Activated CD4-positive, alpha-beta T cell treated with anti-CD3 and anti-CD28 coated beads, Interleukin-2, amount 10 ng/mL, durations not matched to agents 7 days and 5 days (primary cell): ENCODE measurements around the gene DOCK2. TPM values are rescaled to one million over a fixed set of nuclear protein-coding genes. Genes with fewer than 3 reads are reported as not detected.
"Not testable (repeated sequence)": the region's sequence is repeated elsewhere in the genome, so short reads cannot be mapped to it uniquely, and the experiment has no call there.

ENCODE experiments used
- CTCF ChIA-PET: fragments of 350-600 bp; sonication (Branson Sonifier 250); formaldehyde crosslinking; loops from one replicate; lab custom pipeline; 2021; ENCODE audit warnings: antibody characterized with exemption; lab: Charles Lee
- POLR2A ChIA-PET: fragments of 350-600 bp; sonication (Branson Sonifier 250); formaldehyde crosslinking; loops from one replicate; lab custom pipeline; 2021; ENCODE audit warnings: antibody characterized with exemption; lab: Charles Lee
- DNase-seq: peaks from one replicate; pipeline ENCODE4 v3.0.0-alpha.2; 2020
- H3K27ac Mint-ChIP-seq: one replicate; pipeline ENCODE4 v1.8.0; 2021; ENCODE audit warnings: mild to moderate bottlenecking, moderate library complexity, mixed read lengths
- H3K27me3 Mint-ChIP-seq: one replicate; pipeline ENCODE4 v1.8.0; 2021; ENCODE audit warnings: mixed read lengths
- H3K36me3 Mint-ChIP-seq: one replicate; pipeline ENCODE4 v1.8.0; 2021; ENCODE audit warnings: low read depth, mixed read lengths
- H3K4me1 Mint-ChIP-seq: one replicate; pipeline ENCODE4 v1.8.0; 2021; ENCODE audit warnings: mixed read lengths
- H3K4me3 Mint-ChIP-seq: one replicate; pipeline ENCODE4 v1.8.0; 2021; ENCODE audit warnings: mild to moderate bottlenecking, moderate library complexity, mixed read lengths
- H3K9me3 Mint-ChIP-seq: one replicate; pipeline ENCODE4 v1.8.0; 2021; ENCODE audit warnings: mixed read lengths
- total RNA-seq, 2 experiments: library from RNA; stranded (reverse); gene quantifications; one replicate each; pipeline ENCODE4 v1.2.3, GENCODE V29; 2021

The DOCK2 gene
- total RNA-seq, 2 experiments from 2014 or later = 270 to 300 TPM

- Mint-ChIP-seq H3K4me1 (peaks cover 13% of the 10 kb centered on the region), H3K27ac (no peak overlapping the region), H3K27me3 (no peaks in the 10 kb centered on the region), H3K4me3 (no peak overlapping the region), H3K36me3 (peaks cover 75% of the 10 kb centered on the region), H3K9me3 (no peaks in the 10 kb centered on the region)
- no peak for DNase-seq
- CTCF ChIA-PET = interaction anchor here (0.7 kb wide), 1 partner anchor 78 kb away, joined by 5 read pairs; no protein-coding TSS in a partner anchor
- POLR2A ChIA-PET = no interaction called here
Observed at GRCh38 chr5:169735913-169736312, 98.8 kb downstream of the DOCK2 start.

- peaks cover 13% of the 10 kb centered on the region for H3K4me1 Mint-ChIP-seq
- H3K27ac Mint-ChIP-seq = no peak overlapping the region
- DNase-seq = no peak
- no peak overlapping the region for H3K4me3 Mint-ChIP-seq
- POLR2A ChIA-PET = no interaction called here
- H3K27me3 Mint-ChIP-seq = no peaks in the 10 kb centered on the region
- CTCF ChIA-PET = no interaction called here
- H3K36me3 Mint-ChIP-seq = peaks cover 74% of the 10 kb centered on the region
- H3K9me3 Mint-ChIP-seq = no peaks in the 10 kb centered on the region
Observed at GRCh38 chr5:169736653-169737052, 99.6 kb downstream of the DOCK2 start.

GRCh38 chr5:169740435-169740834 is 103.4 kb downstream of the DOCK2 start:
- H3K27ac Mint-ChIP-seq = no peak overlapping the region
- no peaks in the 10 kb centered on the region for H3K27me3 Mint-ChIP-seq
- peaks cover 73% of the 10 kb centered on the region for H3K36me3 Mint-ChIP-seq
- H3K4me3 Mint-ChIP-seq = no peak overlapping the region
- POLR2A ChIA-PET = no interaction called here
- DNase-seq = no peak
- H3K4me1 Mint-ChIP-seq = no peaks in the 10 kb centered on the region
- CTCF ChIA-PET = interaction anchor here (1.1 to 1.4 kb wide), 3 partner anchors 12 to 103 kb away, joined by 3 to 4 read pairs (median 4); no protein-coding TSS in a partner anchor
- no peaks in the 10 kb centered on the region for H3K9me3 Mint-ChIP-seq

- H3K9me3 Mint-ChIP-seq = no peaks in the 10 kb centered on the region
- H3K27ac Mint-ChIP-seq = no peak overlapping the region
- CTCF ChIA-PET = no interaction called here
- H3K4me3 Mint-ChIP-seq = no peak overlapping the region
- no peaks in the 10 kb centered on the region for H3K4me1 Mint-ChIP-seq
- POLR2A ChIA-PET = no interaction called here
- DNase-seq = no peak
- H3K36me3 Mint-ChIP-seq = peaks cover 73% of the 10 kb centered on the region
- no peaks in the 10 kb centered on the region for H3K27me3 Mint-ChIP-seq
Observed at GRCh38 chr5:169742771-169743296, 105.8 kb downstream of the DOCK2 start.

- H3K4me1 Mint-ChIP-seq = no peaks in the 10 kb centered on the region
- H3K27me3 Mint-ChIP-seq = no peaks in the 10 kb centered on the region
- peaks cover 66% of the 10 kb centered on the region for H3K36me3 Mint-ChIP-seq
- no peak for DNase-seq
- H3K27ac Mint-ChIP-seq = no peak overlapping the region
- ChIA-PET CTCF (interaction anchor here (0.8 kb wide), 1 partner anchor 12 kb away, joined by 3 read pairs; no protein-coding TSS in a partner anchor), POLR2A (no interaction called here)
- H3K9me3 Mint-ChIP-seq = no peaks in the 10 kb centered on the region
- H3K4me3 Mint-ChIP-seq = no peak overlapping the region
Observed at GRCh38 chr5:169744336-169744735, 107.3 kb downstream of the DOCK2 start.

GRCh38 chr5:169745441-169746146 is 108.5 kb downstream of the DOCK2 start:
- DNase-seq = no peak
- Mint-ChIP-seq H3K4me3 (no peak overlapping the region), H3K36me3 (peaks cover 70% of the 10 kb centered on the region), H3K27ac (no peak overlapping the region), H3K27me3 (no peaks in the 10 kb centered on the region), H3K9me3 (no peaks in the 10 kb centered on the region), H3K4me1 (peaks cover 7% of the 10 kb centered on the region)
- ChIA-PET POLR2A (no interaction called here), CTCF (no interaction called here)

GRCh38 chr5:169746147-169746694 is 109.1 kb downstream of the DOCK2 start:
- Mint-ChIP-seq H3K27ac (no peak overlapping the region), H3K27me3 (no peaks in the 10 kb centered on the region), H3K4me1 (peaks cover 11% of the 10 kb centered on the region), H3K9me3 (no peaks in the 10 kb centered on the region), H3K36me3 (peaks cover 72% of the 10 kb centered on the region), H3K4me3 (no peak overlapping the region)
- DNase-seq = no peak
- CTCF ChIA-PET = no interaction called here
- POLR2A ChIA-PET = no interaction called here

GRCh38 chr5:169748174-169748573 is 111.1 kb downstream of the DOCK2 start:
- Mint-ChIP-seq H3K4me1 (peaks cover 20% of the 10 kb centered on the region), H3K4me3 (no peak overlapping the region), H3K36me3 (peaks cover 71% of the 10 kb centered on the region), H3K9me3 (no peaks in the 10 kb centered on the region), H3K27me3 (no peaks in the 10 kb centered on the region), H3K27ac (no peak overlapping the region)
- POLR2A ChIA-PET = no interaction called here
- no peak for DNase-seq
- CTCF ChIA-PET = interaction anchor here (0.6 kb wide), 1 partner anchor 1658 kb away, joined by 3 read pairs; no protein-coding TSS in a partner anchor

- peaks cover 20% of the 10 kb centered on the region for H3K4me1 Mint-ChIP-seq
- no peak overlapping the region for H3K27ac Mint-ChIP-seq
- CTCF ChIA-PET = no interaction called here
- no peaks in the 10 kb centered on the region for H3K27me3 Mint-ChIP-seq
- POLR2A ChIA-PET = interaction anchor here (0.6 kb wide), 1 partner anchor 27 kb away, joined by 3 read pairs; no protein-coding TSS in a partner anchor
- no peaks in the 10 kb centered on the region for H3K9me3 Mint-ChIP-seq
- peaks cover 72% of the 10 kb centered on the region for H3K36me3 Mint-ChIP-seq
- H3K4me3 Mint-ChIP-seq = no peak overlapping the region
- DNase-seq = no peak
Observed at GRCh38 chr5:169749295-169749694, 112.2 kb downstream of the DOCK2 start.

- DNase-seq = no peak
- no peaks in the 10 kb centered on the region for H3K9me3 Mint-ChIP-seq
- no peaks in the 10 kb centered on the region for H3K27me3 Mint-ChIP-seq
- peaks cover 60% of the 10 kb centered on the region for H3K36me3 Mint-ChIP-seq
- H3K27ac Mint-ChIP-seq = no peak overlapping the region
- no peak overlapping the region for H3K4me3 Mint-ChIP-seq
- H3K4me1 Mint-ChIP-seq = peaks cover 20% of the 10 kb centered on the region
- ChIA-PET CTCF (interaction anchor here (1.3 to 1.4 kb wide), 2 partner anchors 11 to 14 kb away, joined by 3 to 4 read pairs; no protein-coding TSS in a partner anchor), POLR2A (no interaction called here)
Observed at GRCh38 chr5:169751490-169751889, 114.4 kb downstream of the DOCK2 start.

- H3K27me3 Mint-ChIP-seq, H3K4me3 Mint-ChIP-seq, H3K9me3 Mint-ChIP-seq, H3K27ac Mint-ChIP-seq, DNase-seq, POLR2A ChIA-PET: not testable (repeated sequence)
- Mint-ChIP-seq H3K4me1 (peaks cover 20% of the 10 kb centered on the region), H3K36me3 (peaks cover 50% of the 10 kb centered on the region)
- CTCF ChIA-PET = interaction anchor here (1.3 to 1.4 kb wide), 2 partner anchors 12 to 15 kb away, joined by 3 to 4 read pairs; no protein-coding TSS in a partner anchor
Observed at GRCh38 chr5:169752566-169752965, 115.5 kb downstream of the DOCK2 start.

- Mint-ChIP-seq H3K36me3 (peaks cover 50% of the 10 kb centered on the region), H3K27ac (no peak overlapping the region), H3K4me1 (peaks cover 20% of the 10 kb centered on the region), H3K4me3 (no peak overlapping the region), H3K9me3 (no peaks in the 10 kb centered on the region), H3K27me3 (no peaks in the 10 kb centered on the region)
- DNase-seq = no peak
- POLR2A ChIA-PET = no interaction called here
- CTCF ChIA-PET = interaction anchor here (0.6 kb wide), 1 partner anchor 170 kb away, joined by 8 read pairs; the partner anchor contains the start of gene SPDL1
Observed at GRCh38 chr5:169753795-169754194, 116.7 kb downstream of the DOCK2 start.

- Mint-ChIP-seq H3K9me3 (no peaks in the 10 kb centered on the region), H3K27ac (no peak overlapping the region), H3K27me3 (no peaks in the 10 kb centered on the region), H3K4me3 (no peak overlapping the region), H3K36me3 (peaks cover 50% of the 10 kb centered on the region), H3K4me1 (peaks cover 19% of the 10 kb centered on the region)
- ChIA-PET POLR2A (no interaction called here), CTCF (no interaction called here)
- DNase-seq = no peak
Observed at GRCh38 chr5:169754737-169755136, 117.7 kb downstream of the DOCK2 start.
